ENCODE results near the gene DNHD1. TPM values are rescaled to one million over a fixed set of nuclear protein-coding genes. Genes with fewer than 3 reads are reported as not detected.

Gene DNHD1
- total and polyA plus RNA-seq, 2 of the 8 experiments (the other 6 are each of a cell fraction or from before 2014, with no cell fraction given), result 5.0 to 6.8 TPM

- TF ChIP-seq SAP30 (IDR thresholded peaks at IDR 0.05; ENCODE audit: insufficient read depth, insufficient replicate concordance, low read length) (no peak), YY1 (IDR thresholded peaks at IDR 0.05; ENCODE audit: low read depth, low read length) (no peak)
Observed at GRCh38 chr11:6565988-6566703, 69.1 kb downstream of the DNHD1 start (continued).

Measured in H1 (cell line).